ENCODE measurements around the gene ARID4B.
"Not testable (repeated sequence)": the region's sequence is repeated elsewhere in the genome, so short reads cannot be mapped to it uniquely, and the experiment has no call there.

The ARID4B gene

GRCh38 chr1:235326719-235327558, 1.0 kb downstream of the ARID4B start:
- no peak for DNase-seq

- DNase-seq, result no peak
Measured at GRCh38 chr1:235325854-235326253, 2.1 kb downstream of the ARID4B start.

- DNase-seq, result no peak
Measured at GRCh38 chr1:235325139-235325538, 2.8 kb downstream of the ARID4B start.

- DNase-seq, result no peak
Measured at GRCh38 chr1:235324296-235324695, 3.7 kb downstream of the ARID4B start.

- no peak for DNase-seq
Measured at GRCh38 chr1:235320521-235321179, 7.3 kb downstream of the ARID4B start.

GRCh38 chr1:235319255-235319654, 8.7 kb downstream of the ARID4B start:
- DNase-seq, result no peak

- DNase-seq, result no peak
Measured at GRCh38 chr1:235317168-235317567, 10.8 kb downstream of the ARID4B start.

GRCh38 chr1:235315735-235316134, 12.2 kb downstream of the ARID4B start:
- no peak for DNase-seq

- no peak for DNase-seq
Measured at GRCh38 chr1:235315173-235315572, 12.8 kb downstream of the ARID4B start.

GRCh38 chr1:235313931-235314678, 13.9 kb downstream of the ARID4B start:
- DNase-seq, result no peak

GRCh38 chr1:235313262-235313661, 14.7 kb downstream of the ARID4B start:
- DNase-seq, result no peak

- not testable (repeated sequence) for DNase-seq
Measured at GRCh38 chr1:235309206-235309605, 18.8 kb downstream of the ARID4B start.

GRCh38 chr1:235307158-235308124, 20.5 kb downstream of the ARID4B start:
- no peak for DNase-seq

GRCh38 chr1:235304549-235305451, 23.2 kb downstream of the ARID4B start:
- DNase-seq, result no peak

- no peak for DNase-seq
Measured at GRCh38 chr1:235302143-235302542, 25.8 kb downstream of the ARID4B start.

- no peak for DNase-seq
Measured at GRCh38 chr1:235299169-235299858, 28.7 kb downstream of the ARID4B start.

GRCh38 chr1:235298758-235299157, 29.2 kb downstream of the ARID4B start:
- DNase-seq, result no peak

GRCh38 chr1:235297579-235297978, 30.4 kb downstream of the ARID4B start:
- no peak for DNase-seq

GRCh38 chr1:235296729-235297128, 31.2 kb downstream of the ARID4B start:
- DNase-seq, result no peak

GRCh38 chr1:235295902-235296350, 32.1 kb downstream of the ARID4B start:
- no peak for DNase-seq

Data from NCI-H2081 treated with DMSO at 0.1 percent for 48 hours (cell line).